LNCaP clone FGC (cell line): ENCODE results near the gene HDGFL2.

Source experiments
- DNase-seq: peaks from one replicate; pipeline ENCODE4 v3.0.0-alpha.2; 2011; ENCODE audit warnings: low read depth
- H3K4me3 ChIP-seq: 2 replicates; pipeline ENCODE4 v1.5.1; 2011; ENCODE audit warnings: mild to moderate bottlenecking, low read depth, low read length, control low read depth
- CTCF ChIP-seq: IDR thresholded peaks from 2 replicates; pipeline ENCODE4 v1.5.1; 2012; ENCODE audit warnings: mild to moderate bottlenecking; ENCODE audit not compliant: control insufficient read depth, insufficient read depth; ENCODE audit errors: extremely low read depth

The HDGFL2 gene

GRCh38 chr19:4516199-4516938 is 44.3 kb downstream of the HDGFL2 start:
- TF ChIP-seq CTCF: no peak
- no peak for DNase-seq
- no peak overlapping the region for H3K4me3 ChIP-seq

GRCh38 chr19:4516939-4517300 is 44.8 kb downstream of the HDGFL2 start:
- H3K4me3 ChIP-seq: no peak overlapping the region
- DNase-seq: no peak
- TF ChIP-seq CTCF: no peak

- H3K4me3 ChIP-seq: no peak overlapping the region
- no peak for TF ChIP-seq CTCF
- DNase-seq: no peak
Observed at GRCh38 chr19:4517451-4518057, 45.5 kb downstream of the HDGFL2 start.

- TF ChIP-seq CTCF: no peak
- no peak within 1 kb of the TSS for H3K4me3 ChIP-seq
- no peak for DNase-seq
Observed at GRCh38 chr19:4518345-4519171, 46.5 kb downstream of the HDGFL2 start, which contains the start of gene PLIN4. Gene PLIN4, minus strand, starts transcription at chr19:4518486. Its CDS starts 214 bp downstream, at chr19:4518272.

- TF ChIP-seq CTCF: no peak
Observed at GRCh38 chr19:4519172-4519496, 47.0 kb downstream of the HDGFL2 start.

GRCh38 chr19:4519521-4520277 is 47.6 kb downstream of the HDGFL2 start:
- no peak for TF ChIP-seq CTCF
- no peak for DNase-seq
- no peak overlapping the region for H3K4me3 ChIP-seq

More at GRCh38 chr19:4519172-4519496, 47.0 kb downstream of the HDGFL2 start:
- H3K4me3 ChIP-seq: no peak overlapping the region
- no peak for DNase-seq
